ENCODE results near the gene REM1.

REM1 gene

DNA sequence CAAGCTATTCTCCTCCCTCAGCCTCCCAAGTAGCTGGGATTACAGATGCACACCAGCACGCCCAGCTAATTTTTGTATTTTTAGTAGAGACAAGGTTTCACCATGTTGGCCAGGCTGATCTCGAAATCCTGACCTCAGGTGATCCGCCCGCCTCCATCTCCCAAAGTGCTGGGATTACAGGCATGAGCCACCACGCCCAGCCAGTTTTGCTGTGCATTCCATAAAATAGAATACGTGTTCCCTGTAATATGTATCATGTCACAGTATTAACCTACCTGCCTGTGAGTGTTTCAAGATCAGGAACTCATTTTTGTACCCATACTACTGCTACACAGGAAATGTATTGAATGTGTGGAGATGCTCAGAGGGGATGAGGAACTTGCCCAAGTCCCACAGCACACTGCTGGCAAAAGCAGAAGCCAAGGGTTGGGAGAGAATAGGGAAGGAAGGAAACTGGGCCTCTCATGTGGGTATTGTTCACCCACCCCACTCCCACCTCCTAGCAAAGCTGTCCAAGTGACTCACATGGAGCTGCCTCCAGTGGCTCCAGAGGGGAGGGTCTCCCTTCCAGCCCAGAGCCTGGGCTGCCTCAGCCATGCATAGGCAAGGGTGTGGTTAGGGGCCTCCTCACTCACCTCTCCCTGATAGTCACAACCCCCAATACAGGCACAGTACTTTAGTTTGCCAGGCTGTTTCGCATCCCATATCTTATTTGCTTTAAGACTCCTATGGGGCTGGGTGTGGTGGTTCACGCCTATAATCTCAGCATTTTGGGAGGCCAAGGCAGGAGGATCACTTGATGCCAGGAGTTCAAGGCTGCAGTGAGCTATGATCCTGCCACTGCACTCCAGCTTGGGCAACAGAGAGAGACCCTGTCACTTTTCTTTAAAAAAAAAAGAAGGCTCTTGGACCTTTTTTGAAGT lies 48.5 kb downstream of the REM1 start:
- DNase-seq = no peak

- DNase-seq = no peak
Observed at GRCh38 chr20:31527266-31527665, 52.2 kb downstream of the REM1 start.

Data from activated effector memory CD4-positive, alpha-beta T cell treated with anti-CD3 and anti-CD28 coated beads, Interleukin-2, amount 50 U/mL, for 16 hours (primary cell).